CMK (cell line): ENCODE data around the gene SH3TC1.

Source experiments
- DNase-seq: peaks from one replicate; pipeline ENCODE4 v3.0.0-alpha.2; 2010; ENCODE audit warnings: low read depth

Gene SH3TC1

DNA sequence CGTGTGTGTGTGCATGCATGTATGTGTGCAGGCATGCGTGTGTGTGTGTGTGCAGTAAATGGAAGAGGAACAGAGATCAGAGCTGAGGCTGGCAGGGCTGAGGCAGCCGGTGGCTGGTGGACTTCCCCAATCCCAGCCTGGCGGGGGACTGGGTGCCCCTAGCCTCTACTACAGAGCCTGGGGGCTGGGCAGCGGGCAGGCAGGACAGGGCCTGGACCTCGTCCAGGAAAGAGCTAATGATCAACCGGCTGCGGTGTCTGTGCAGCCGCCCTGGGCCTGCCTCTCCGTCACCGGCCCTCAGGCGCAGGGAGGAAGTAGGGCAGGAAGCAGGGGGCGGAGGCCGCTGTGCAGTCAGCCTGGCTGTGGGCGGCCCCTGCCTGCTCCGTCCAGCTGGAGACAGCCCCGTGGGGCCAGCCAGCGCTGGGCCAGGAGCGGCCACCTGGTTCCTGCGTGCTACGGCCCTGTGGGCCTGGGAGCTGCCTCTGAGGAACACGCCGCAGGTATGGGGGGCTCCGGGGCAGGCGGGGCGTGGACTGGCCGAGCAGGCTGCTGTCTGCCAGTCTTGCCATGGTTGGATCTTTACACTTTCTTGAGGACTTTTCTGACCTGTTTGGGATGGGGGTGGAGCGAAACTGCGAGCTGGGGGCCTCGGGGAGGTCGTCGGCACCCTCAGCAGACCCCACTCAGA lies at the start of gene SH3TC1:
Gene SH3TC1, plus strand, starts transcription at position 385 of the 688 bp plus-strand sequence. CDS start 5,905 bp downstream, outside the sequence.
- DNase-seq = peak; percentile 84

DNA sequence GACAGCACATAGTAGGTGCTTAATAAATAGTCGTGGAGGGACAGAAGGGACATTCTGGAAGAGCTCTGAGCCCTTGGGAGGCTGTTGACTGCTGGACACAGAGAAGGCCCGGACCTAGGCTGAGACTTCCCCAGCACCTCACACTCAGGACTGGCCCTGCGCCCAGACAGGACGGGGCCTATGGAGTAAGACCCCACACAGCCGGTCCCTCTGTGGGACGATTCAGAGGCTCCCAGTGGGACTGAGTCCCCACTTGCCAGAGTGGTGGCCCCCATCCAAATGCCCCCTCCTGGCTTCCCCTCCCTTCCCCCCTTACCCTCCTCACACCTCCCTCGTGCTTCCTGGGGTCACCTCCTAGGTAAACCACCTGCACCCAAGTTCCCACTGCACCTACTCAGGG lies 49.4 kb upstream of the SH3TC1 start:
- no peak for DNase-seq

GRCh38 chr4:8150152-8151090 lies 48.7 kb upstream of the SH3TC1 start:
- DNase-seq = no peak

DNA sequence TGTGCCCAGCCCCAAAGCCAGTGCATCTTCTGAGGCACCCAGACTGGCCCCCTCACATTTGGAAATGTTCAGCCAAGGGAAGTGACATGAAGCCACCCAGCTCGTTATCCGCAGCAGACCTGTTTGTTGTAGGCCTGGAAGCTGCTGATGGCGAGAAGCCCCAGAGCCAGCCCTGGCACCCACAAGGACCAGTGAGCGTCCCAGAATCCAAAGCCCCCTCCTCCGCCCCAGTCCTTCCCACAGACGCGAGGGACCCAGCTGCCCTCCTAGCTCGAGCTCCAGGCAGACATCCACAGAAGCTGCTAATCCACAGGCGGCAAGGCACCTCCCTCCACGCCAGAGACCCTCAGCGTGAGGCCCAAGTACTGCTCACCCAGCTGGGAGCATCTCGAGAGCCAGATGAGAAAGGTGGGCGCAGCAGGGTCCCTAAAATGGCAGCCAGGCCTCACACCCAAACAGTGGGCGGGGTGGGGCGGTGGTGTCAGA lies 47.9 kb upstream of the SH3TC1 start:
- no peak for DNase-seq

- DNase-seq = no peak
Observed at GRCh38 chr4:8152090-8152864, 46.8 kb upstream of the SH3TC1 start.

GRCh38 chr4:8152865-8153257 lies 46.2 kb upstream of the SH3TC1 start:
- no peak for DNase-seq

DNA sequence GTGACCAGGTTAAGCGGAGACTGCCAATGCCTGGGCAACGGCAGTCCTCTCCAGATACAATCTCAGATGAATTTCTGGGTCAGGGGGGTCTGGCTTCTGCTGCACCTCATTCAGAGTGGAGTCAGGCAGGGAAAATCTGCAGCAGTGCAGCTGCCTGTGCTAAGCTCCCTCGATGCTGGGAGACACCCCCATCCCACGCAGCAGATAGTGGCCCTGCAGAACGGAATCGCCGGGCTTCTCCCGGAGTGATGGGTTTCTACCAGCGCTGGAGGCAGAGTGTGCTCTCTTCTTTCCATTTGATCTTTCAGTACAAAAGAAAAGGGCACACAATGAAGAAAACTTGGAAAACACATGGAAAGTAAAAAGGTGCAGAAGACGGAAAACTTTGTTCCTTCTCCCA lies 45.6 kb upstream of the SH3TC1 start:
- no peak for DNase-seq

DNA sequence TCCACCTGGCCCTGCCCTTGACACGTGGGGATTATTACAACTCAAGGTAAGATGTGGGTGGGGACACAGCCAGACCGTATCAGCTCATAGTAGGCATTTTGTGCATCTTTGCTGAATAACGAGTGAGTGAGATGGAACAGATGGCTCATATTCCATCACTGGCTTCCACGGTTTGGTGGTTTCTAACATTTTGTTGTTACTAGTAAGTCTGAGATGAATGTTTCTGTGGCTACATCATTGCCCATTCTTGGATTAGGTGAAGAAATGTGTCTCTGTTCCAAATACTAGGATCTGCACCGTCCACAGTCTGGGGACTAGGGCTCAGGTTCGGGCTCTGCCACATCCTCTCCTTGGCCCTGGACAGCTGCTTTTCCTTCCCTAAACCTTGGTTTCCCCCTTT lies 44.0 kb upstream of the SH3TC1 start:
- no peak for DNase-seq

- no peak for DNase-seq
Observed at GRCh38 chr4:8155660-8156421, 43.2 kb upstream of the SH3TC1 start.

DNA sequence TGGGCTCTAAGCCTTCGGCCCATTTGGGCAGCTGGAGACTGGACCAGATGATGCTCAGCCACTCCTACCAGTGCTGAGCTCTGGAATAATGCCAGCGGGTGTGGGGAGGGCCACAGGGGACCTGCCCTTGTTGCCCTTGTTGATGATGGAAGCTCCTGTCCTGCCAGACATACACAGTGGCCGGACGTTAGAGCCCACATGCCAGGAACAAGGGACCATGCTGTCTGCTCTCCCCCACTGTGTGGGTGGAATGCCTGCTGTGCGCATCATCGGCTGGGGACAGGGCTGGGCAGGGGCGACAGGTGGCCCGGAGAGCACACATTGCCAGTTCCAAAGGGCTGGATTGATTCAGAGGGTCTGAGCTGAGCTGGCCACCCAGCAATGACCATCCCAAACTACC lies 42.5 kb upstream of the SH3TC1 start:
- DNase-seq = no peak

- DNase-seq = no peak
Observed at GRCh38 chr4:8157496-8157895, 41.6 kb upstream of the SH3TC1 start.

DNA sequence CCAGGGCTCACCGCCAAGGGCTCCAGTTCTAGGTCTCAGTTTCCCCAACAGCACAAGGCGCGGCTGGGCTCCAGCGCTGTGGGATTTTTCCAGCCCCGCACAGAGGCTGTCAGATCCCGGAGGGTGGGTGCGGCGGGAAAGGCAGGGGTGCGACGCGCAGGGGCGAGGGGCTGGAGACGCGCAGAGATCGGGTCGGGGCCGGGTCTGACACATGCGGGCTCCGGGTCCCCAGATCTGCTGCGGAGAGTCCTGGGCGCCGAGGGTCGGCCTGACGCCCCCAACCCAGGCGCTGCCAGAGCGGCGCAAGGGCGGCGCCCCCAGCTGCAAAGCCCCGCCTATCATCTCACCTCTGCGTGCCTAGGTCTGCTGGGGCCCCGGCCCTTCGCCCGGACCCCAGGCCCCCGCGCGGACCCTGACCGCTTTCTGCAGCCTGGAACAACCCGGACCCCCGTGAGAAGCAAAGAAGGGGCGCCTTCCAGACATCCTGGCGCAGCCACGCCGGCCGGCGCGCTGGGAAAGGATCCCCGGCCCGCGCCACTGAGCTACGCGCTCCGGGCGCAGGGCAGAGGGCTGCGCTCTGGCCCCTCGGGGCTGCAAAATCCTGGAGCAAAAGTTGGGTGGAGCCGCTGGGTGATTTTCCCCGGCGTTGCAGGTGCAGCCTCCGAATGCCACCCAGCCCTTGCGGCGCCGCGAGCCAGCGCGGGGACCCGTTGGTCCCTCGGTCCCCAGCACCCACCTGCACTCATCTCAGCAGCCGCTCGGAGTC lies 41.0 kb upstream of the SH3TC1 start:
- no peak for DNase-seq

- DNase-seq = peak; percentile 97
Observed at GRCh38 chr4:8158710-8159536, 40.2 kb upstream of the SH3TC1 start, which contains the start of gene ABLIM2. Gene ABLIM2, minus strand, starts transcription at chr4:8158813. Its CDS starts 124 bp downstream, at chr4:8158689.

DNA sequence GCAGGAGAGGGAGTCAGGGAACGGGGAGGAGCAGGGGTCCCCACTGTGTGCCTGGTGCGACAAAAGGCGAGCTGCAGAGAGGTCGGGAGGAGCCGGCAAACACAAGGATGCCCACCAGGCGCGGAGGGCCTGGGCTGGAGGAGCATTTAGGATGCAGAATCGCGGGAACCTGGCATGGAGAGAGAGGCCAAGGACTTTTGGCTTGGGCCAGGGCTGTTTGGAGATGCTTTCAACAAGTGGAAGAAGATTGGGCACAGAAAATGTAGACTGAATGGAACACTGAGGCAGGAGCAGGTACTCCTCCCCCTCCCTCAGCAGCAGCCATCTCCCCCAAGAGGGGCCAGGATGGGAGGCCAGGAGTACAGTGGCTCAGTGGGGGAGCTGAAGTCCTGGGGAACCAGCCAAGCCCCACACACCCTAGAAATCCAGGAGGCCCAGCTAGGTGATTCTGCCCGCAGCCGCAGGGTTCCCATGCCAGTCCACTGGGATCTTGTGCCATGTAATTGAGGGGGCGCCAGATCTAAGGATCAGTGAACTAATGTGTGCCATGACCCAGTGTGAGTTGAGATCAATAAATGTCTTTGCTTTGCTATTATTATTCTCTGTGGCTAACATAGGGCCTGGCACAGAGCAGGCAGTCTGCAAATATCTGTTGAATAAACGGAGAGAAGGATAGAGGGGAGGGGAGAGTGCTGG lies 39.4 kb upstream of the SH3TC1 start:
- DNase-seq = no peak

DNA sequence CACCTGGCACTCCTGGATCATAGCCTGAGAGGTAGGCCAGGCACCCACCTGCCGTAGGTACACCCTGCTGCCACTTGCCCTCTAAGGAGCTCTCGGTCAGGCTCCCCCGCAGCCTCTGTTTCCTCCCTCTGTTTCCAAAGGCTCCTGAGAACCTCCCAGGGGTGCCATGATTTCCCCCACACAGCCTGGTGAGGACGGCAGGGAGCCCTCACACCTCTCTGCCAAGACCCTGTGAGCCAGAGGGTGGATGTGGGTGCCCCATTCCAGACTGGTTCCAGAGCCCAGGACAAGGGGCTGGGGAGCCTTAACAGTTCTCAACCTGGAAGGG lies 38.9 kb upstream of the SH3TC1 start:
- DNase-seq = no peak

- no peak for DNase-seq
Observed at GRCh38 chr4:8160572-8160971, 38.5 kb upstream of the SH3TC1 start.

DNA sequence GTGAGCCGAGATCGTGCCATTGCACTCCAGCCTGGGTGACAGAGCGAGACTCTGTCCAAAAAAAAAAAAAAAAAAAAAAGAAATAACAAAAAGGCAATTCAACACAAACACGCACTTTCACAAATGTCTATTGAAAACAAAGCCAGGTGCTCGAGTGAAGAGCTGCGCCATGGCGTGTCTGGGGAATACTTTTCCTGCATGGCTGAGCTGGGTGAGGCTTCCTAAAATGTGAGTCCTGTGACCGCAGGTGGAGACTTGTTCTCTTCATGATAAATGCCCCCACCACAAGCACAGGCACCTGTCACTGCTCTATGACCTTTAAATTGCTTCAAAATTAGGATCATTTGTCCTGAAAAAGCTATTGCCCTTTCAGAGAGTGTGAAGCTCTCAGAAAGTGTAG lies 36.5 kb upstream of the SH3TC1 start:
- no peak for DNase-seq

- DNase-seq = no peak
Observed at GRCh38 chr4:8163026-8163425, 36.1 kb upstream of the SH3TC1 start.

DNA sequence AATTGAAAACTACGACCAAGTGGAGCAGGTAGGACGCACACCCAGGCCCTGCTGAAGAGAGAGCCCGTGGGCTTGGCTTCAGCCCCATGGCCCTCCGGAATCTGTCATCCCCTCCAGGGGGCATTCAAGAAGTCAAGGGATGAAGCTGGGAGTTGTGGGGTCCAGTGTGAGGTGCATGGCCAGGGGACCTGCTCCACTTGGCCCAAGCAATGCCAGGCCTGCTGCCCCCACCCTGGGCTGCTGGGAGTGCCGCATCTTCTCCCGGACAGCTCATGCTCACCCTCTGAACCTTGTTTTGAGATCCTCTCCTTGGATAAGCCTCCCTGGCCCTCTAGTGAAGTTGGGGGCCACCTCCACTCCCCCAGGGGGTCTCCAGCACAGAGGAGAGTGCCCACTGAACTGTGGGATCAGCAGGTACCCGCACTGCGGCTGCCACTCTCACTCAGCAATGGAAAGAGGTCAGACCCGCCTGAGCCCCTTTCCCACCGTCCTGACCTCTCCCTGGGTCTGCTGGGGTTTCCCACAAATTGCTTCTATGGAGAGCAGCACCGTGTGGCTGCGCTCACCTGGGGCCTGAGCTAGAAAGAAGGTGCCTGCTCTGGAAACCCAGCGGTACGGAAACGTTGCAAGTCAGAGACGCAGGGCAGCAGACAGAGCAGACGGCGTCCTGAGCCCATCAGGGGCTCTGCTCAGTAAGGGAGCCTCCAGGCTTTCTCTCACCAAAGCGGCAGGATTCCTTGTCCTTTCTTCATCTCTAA lies 35.5 kb upstream of the SH3TC1 start:
- DNase-seq = no peak
